Endothelial cell of umbilical vein (primary cell): ENCODE results near the gene HOXD8. TPM values are rescaled to one million over a fixed set of nuclear protein-coding genes. Genes with fewer than 3 reads are reported as not detected.

Source experiments
- BruUV-seq: library from RNA; stranded (reverse); fragments of 400-500 nt; replicated peaks from 2 replicates; lab custom pipeline; 2021; lab: Mats Ljungman, UMichigan
- CTCF ChIA-PET: fragments of 300-600, 350-600 bp; sonication (Branson Sonifier 250); formaldehyde crosslinking; loops from one replicate; lab custom pipeline; 2021; ENCODE audit warnings: antibody characterized with exemption, inconsistent platforms; lab: Charles Lee
- POLR2A ChIA-PET: fragments of 300-600, 350-600 bp; sonication (Branson Sonifier 250); formaldehyde crosslinking; loops from one replicate; lab custom pipeline; 2021; ENCODE audit warnings: antibody characterized with exemption, inconsistent platforms; lab: Charles Lee
- DNase-seq: peaks from one replicate; pipeline ENCODE4 v3.0.0-alpha.2; 2011; ENCODE audit warnings: low read depth, low spot score
- FAIRE-seq: peaks from 2 replicates; lab custom pipeline; 2011; peaks lifted over from hg19 to GRCh38; lab: Jason Lieb, UNC
- H2AFZ ChIP-seq: 2 replicates; pipeline ENCODE4 v1.6.0; 2012; ENCODE audit warnings: low read depth, low read length, control low read depth, inconsistent platforms
- H3K27ac ChIP-seq: 2 replicates; pipeline ENCODE4 v1.5.1; 2011; ENCODE audit warnings: low read depth, mild to moderate bottlenecking, control low read depth, low read length, moderate library complexity; ENCODE audit not compliant: insufficient read depth
- H3K27me3 ChIP-seq, 2 experiments: 2 replicates each; pipeline versions ENCODE4 v1.6.0 to v1.6.1; 2011; ENCODE audit warnings: low read length in 2 of 2, mixed read lengths in 1 of 2; ENCODE audit not compliant: control insufficient read depth in 2 of 2, insufficient read depth in 2 of 2
- H3K36me3 ChIP-seq, 2 experiments: 2 replicates in 1 of 2; 3 replicates in 1 of 2; pipeline ENCODE4 v1.5.1; 2011; ENCODE audit warnings: low read length in 2 of 2, mild to moderate bottlenecking in 1 of 2, moderate library complexity in 1 of 2; ENCODE audit not compliant: control insufficient read depth in 2 of 2, insufficient read depth in 2 of 2; ENCODE audit errors: extremely low read depth in 1 of 2
- H3K4me1 ChIP-seq: 3 replicates; pipeline ENCODE4 v1.5.1; 2011; ENCODE audit warnings: mild to moderate bottlenecking, low read length; ENCODE audit not compliant: control insufficient read depth, insufficient read depth; ENCODE audit errors: extremely low read depth
- H3K4me2 ChIP-seq: 2 replicates; pipeline ENCODE4 v1.6.1; 2011; ENCODE audit warnings: low read length, control low read depth, mixed read lengths; ENCODE audit not compliant: insufficient read depth
- H3K4me3 ChIP-seq, 3 experiments: fragments of 200-600 bp in 1 of 3; sonication (generic), shearing (Covaris generic) in 1 of 3; replicated peaks in 1 of 3; 2 replicates each; pipeline ENCODE4 v1.5.1; 2011 to 2016; ENCODE audit warnings: control low read depth in 3 of 3, low read length in 3 of 3, mild to moderate bottlenecking in 2 of 3, inconsistent platforms in 1 of 3, low read depth in 1 of 3, moderate library complexity in 1 of 3; ENCODE audit not compliant: insufficient read depth in 1 of 3
- H3K79me2 ChIP-seq: 2 replicates; pipeline ENCODE4 v1.6.0; 2012; ENCODE audit warnings: low read length, inconsistent platforms; ENCODE audit not compliant: control insufficient read depth, insufficient read depth
- H3K9ac ChIP-seq: replicated peaks from 2 replicates; pipeline ENCODE3; 2011; ENCODE audit warnings: low read length, control low read depth; ENCODE audit not compliant: insufficient read depth; ENCODE audit errors: extremely low read depth
- H3K9me1 ChIP-seq: replicated peaks from 3 replicates; pipeline ENCODE4 v1.6.0; 2011; ENCODE audit warnings: mild to moderate bottlenecking, low read length; ENCODE audit not compliant: control insufficient read depth, insufficient read depth; ENCODE audit errors: extremely low read depth
- H3K9me3 ChIP-seq: replicated peaks from 2 replicates; pipeline ENCODE4 v1.5.1; 2012; ENCODE audit warnings: low read length, inconsistent platforms; ENCODE audit not compliant: control insufficient read depth, insufficient read depth
- H4K20me1 ChIP-seq: replicated peaks from 2 replicates; pipeline ENCODE3; 2011; ENCODE audit warnings: mild to moderate bottlenecking, low read length; ENCODE audit not compliant: control insufficient read depth, insufficient read depth; ENCODE audit errors: extremely low read depth
- CTCF ChIP-seq, 2 donors: IDR thresholded peaks; 1 replicate in 1 of 2; 2 replicates in 1 of 2; pipeline ENCODE4 v1.5.1; 2011; ENCODE audit warnings: low read length in 2 of 2, mild to moderate bottlenecking in 2 of 2, moderate library complexity in 2 of 2, control low read depth in 1 of 2, inconsistent platforms in 1 of 2, low read depth in 1 of 2; ENCODE audit not compliant: insufficient read depth in 1 of 2; ENCODE audit errors: extremely low read depth in 1 of 2
- GATA2 ChIP-seq: IDR thresholded peaks from 2 replicates; pipeline ENCODE4 v1.7.0; 2011; ENCODE audit warnings: low read depth, mild to moderate bottlenecking, moderate library complexity, mixed read lengths, low read length; ENCODE audit not compliant: insufficient read length, insufficient read depth
- JUN ChIP-seq: IDR thresholded peaks from 2 replicates; pipeline ENCODE4 v1.6.1; 2011; ENCODE audit warnings: borderline replicate concordance, low read depth; ENCODE audit not compliant: insufficient read length, insufficient read depth
- POLR2A ChIP-seq: IDR thresholded peaks from 2 replicates; pipeline ENCODE4 v1.6.1; 2012; ENCODE audit warnings: low read depth, mild to moderate bottlenecking, control low read depth, low read length
- POLR2AphosphoS5 ChIP-seq: IDR thresholded peaks from 2 replicates; pipeline ENCODE4 v1.6.1; 2012; ENCODE audit warnings: low read depth, mild to moderate bottlenecking, control low read depth, low read length, moderate library complexity; ENCODE audit not compliant: insufficient read depth
- dilution Hi-C: fragments of 300-500 bp; cut with MboI; formaldehyde crosslinking; loops from one replicate; pipeline ENCODE4 v1.15.0; 2019; ENCODE audit warnings: low sequenced_read_pairs; ENCODE audit not compliant: extremely low pct_ligation_motif_present
- intact Hi-C: fragments of 100-400 bp; cut with micrococcal nuclease; formaldehyde crosslinking; loops from one replicate; pipeline ENCODE4 v1.10.0; 2022
- polyA plus RNA-seq, 4 experiments: library from polyadenylated mRNA; depleted of rRNA in 3 of 4; stranded (reverse) in 3 of 4; unstranded in 1 of 4; fragments of >200 nt; gene quantifications; 2 replicates each; pipeline versions ENCODE4 v1.2.1 to v1.2.3, GENCODE V29; 2011 to 2012; ENCODE audit warnings: missing spikeins in 1 of 4
- total RNA-seq: library from RNA; stranded (reverse); gene quantifications from 2 replicates; pipeline ENCODE4 v1.2.3, GENCODE V29; 2021

The HOXD8 gene
- total and polyA plus RNA-seq, 2 donors (not counting 3 experiments of a cell fraction or from before 2014, with no cell fraction given) = 6.4 to 15.6 TPM

GRCh38 chr2:176164201-176164600, 34.7 kb downstream of the HOXD8 start:
- FAIRE-seq (no peak), DNase-seq (no peak)
- intact Hi-C loops (no loop called here), dilution Hi-C loops (no loop called here)
- no peaks in the 10 kb centered on the region for H3K79me2 ChIP-seq
- H4K20me1 ChIP-seq = no peaks in the 10 kb centered on the region
- CTCF ChIA-PET = interaction anchor here (1.0 kb wide), 1 partner anchor 291 kb away, joined by 4 read pairs; no protein-coding TSS in a partner anchor
- H3K4me3 ChIP-seq = no peak overlapping the region
- TF ChIP-seq JUN (no peak), POLR2A (no peak), CTCF (IDR thresholded peaks at IDR 0.05; ENCODE audit: extremely low read depth in 1 of 2, insufficient read depth in 1 of 2, low read depth in 1 of 2, low read length in 2 of 2) (no peak), POLR2AphosphoS5 (no peak), GATA2 (no peak)
- H3K27me3 ChIP-seq = peaks cover 5 to 15% of the 10 kb centered on the region in 2 experiments
- no peak overlapping the region for H3K27ac ChIP-seq
- no peak overlapping the region for H2AFZ ChIP-seq
- no peak overlapping the region for H3K4me2 ChIP-seq
- no peaks in the 10 kb centered on the region for H3K9me1 ChIP-seq
- no peak overlapping the region for H3K9ac ChIP-seq
- no TSS peak for BruUV-seq
- peaks cover 3% of the 10 kb centered on the region for H3K4me1 ChIP-seq
- no peaks in the 10 kb centered on the region for H3K9me3 ChIP-seq
- H3K36me3 ChIP-seq = no peaks in the 10 kb centered on the region
- POLR2A ChIA-PET = no interaction called here
